GM19025 (cell line): ENCODE measurements around the gene MAP2K6.

ENCODE experiments used
- ATAC-seq: cut with Tn5 transposase; IDR thresholded peaks from one replicate; pipeline ENCODE4 v1.9.1; 2021; ENCODE audit warnings: mild to moderate bottlenecking, low read depth, moderate library complexity; ENCODE audit not compliant: unreplicated experiment

The MAP2K6 gene

DNA sequence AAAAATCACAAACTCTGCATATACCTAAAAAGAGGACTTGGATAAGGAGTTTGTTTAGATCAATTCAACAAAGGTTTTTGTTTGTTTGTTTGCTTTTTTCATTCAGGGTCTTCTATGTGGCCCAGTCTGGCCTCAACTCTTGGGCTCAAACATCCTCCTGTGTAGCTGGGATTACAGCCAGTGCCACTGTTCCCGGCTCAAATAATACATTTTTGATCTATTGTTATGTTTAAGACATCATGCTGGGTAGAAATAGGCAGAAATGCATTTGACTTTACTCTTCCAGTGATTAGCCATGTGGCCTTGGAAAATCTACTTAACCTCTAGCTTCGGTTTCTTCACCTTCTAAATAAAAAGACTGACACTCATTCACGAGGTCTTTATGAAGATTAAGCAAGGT lies 11.5 kb downstream of the MAP2K6 start:
- ATAC-seq = no peak

- no peak for ATAC-seq
These were observed 13.1 kb downstream of the MAP2K6 start for GRCh38 chr17:69427486-69428197.

DNA sequence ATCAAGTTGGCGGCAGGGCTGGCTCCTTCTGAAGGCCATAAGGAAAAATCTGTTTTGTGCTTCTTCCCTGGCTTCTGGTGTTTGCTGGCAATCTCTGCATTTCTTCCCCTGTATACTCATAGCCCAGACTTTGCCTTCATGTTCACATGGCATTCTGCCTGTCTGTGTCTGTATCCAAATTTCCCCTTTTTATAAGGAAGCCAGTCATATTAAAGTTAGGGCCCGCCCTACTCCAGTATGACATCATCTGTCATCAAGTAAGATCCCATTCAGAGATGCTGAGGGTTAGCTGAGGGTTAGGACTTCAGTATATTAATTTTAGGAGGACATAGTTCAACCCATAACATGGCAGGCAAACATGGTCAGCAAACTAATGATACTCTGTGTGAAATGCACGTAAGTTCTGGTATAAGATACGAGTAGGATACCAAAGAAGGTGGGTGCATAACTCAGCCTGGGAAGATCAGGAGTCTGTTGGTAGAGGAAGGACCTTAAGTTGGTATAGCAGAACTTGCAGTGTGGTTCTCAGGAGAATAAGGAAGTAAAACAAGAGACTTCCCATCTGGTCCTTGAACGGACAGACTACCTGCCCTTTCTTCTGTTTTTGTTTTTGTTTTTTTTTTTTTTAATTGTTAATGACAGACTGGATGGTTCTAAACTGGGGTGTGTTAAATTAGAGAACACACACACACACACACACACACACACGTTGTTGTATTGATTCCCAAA lies 13.9 kb downstream of the MAP2K6 start:
- no peak for ATAC-seq

- no peak for ATAC-seq
These were observed 16.0 kb downstream of the MAP2K6 start for GRCh38 chr17:69430488-69430887.

- no peak for ATAC-seq
These were observed 17.3 kb downstream of the MAP2K6 start for GRCh38 chr17:69431835-69432234.

DNA sequence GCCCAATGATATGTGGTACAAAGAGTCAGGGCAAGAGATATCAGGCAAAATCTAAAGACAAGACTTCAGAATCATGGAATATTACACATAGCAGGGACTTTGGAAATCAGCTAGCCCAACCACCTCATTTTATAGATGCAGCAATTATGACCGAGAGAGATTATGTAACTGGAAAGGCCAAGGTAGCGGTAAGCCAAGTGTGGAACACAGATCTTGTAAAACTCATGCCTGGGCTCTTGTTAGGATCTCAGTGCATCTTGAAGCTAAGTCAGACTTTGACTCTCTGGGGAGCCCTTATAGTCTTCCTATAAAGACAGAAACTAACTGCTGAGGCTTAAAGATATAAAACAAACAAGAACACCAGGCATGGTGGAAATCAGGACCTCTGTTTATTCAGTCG lies 18.6 kb downstream of the MAP2K6 start:
- no peak for ATAC-seq

DNA sequence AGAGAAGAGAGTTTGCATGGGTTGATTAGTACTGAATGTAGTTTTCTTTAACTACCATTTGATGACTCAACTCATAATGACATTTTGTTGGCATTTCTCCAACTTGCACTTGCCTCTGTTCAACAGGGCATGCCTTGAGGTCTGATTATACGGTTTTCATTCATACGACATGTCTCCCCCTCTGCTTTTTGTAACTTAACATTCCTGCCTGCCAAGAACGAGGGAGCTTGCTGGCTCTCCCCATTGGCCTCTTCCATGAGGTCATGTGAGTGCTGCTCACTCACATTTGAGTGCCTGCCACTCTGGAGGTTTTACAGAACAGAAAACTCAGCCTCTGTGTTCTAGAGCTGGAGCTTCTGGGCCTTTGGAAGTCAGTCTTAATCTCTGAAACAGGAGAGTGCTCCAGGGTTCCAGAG lies 19.7 kb downstream of the MAP2K6 start:
- no peak for ATAC-seq

DNA sequence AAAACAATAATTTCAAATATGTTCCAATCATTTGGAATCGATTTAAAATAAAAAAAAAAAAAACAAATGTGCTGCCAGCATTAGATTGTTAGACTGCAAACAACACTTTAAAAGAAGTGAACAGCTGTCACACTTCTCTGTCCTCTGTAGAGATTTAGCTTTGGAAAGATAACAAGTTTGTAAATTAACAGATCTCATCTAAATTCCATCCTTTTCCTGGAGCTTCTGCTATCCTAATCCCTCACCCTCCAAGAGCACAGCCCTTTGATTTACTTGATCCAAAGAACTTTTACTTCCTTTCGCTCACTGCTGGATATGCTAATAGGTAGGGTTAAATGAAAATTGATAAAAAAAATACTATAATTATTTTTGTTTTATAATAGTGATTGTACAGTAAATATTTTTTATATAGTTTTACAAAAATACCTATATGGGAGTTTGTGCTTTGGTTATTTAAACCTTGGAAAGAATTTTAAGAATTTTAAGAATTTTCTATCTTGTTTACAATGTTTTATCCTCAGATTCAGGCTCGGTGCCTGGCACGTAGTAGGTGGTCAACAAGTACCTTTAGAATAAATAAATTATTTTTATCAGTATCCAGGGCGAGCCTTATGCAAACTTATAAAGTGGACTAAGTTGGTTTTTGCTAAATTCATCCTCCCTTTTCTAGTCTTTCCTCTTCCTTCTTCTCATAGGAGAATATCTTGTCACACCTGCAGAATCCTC lies 21.6 kb downstream of the MAP2K6 start:
- no peak for ATAC-seq

DNA sequence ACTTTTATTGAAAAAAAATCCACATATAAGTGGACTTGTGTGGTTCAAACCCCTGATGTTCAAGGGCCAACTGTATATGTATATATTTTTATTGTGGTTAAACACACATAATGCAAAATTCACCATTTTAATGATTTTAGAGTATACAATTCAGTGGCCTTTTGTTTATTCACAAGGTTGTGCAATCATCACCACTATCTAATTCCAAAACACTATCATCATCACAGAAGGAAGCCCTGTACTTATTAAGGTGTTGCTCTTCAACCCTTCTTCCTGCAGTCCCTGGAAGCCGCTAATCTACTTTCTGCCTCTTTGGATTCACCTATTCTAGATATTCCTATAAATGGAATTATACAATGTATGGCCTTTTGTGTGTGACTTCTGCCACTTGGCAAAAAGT lies 23.0 kb downstream of the MAP2K6 start:
- no peak for ATAC-seq

- ATAC-seq = no peak
These were observed 24.3 kb downstream of the MAP2K6 start for GRCh38 chr17:69438776-69439175.

DNA sequence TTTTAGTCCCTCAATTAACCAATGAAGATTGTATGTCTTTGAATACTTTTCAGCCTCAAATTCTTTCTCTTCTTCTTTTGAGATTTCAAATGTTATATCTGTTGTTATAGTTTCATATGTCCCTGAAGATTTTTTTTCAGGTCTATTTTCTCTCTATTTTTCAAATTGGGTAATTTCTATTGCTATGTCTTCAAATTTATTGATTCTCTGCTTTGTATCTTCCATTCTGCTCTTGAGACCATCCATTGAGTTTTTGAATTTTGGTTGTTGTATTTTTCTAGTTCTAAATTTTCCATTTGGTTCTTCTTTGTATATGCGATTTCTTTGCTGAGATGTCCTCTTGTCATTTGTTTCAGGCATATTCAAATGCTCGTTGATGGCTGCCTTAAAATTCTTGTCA lies 26.7 kb downstream of the MAP2K6 start:
- ATAC-seq = no peak

DNA sequence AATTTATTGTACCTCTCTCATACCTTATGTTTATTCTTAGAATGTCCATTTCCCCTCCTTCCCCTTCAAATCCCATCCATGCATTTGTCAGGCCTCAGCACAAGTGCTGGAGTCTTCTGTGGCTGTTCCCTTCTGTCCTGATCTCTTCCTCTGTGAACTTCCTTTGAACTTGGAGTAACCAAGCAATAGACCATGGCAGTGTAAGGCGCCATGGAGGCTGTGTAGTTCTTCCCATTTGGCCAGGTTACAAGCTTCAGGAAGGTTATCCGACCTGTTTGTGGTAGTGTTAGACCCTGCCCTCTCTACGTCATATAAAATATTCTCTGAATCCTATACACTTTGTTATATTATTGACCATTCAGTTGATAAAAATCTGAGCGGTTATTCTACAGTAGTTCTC lies 28.6 kb downstream of the MAP2K6 start:
- ATAC-seq = no peak

- ATAC-seq = no peak
These were observed 29.5 kb downstream of the MAP2K6 start for GRCh38 chr17:69444023-69444422.

GRCh38 chr17:69445132-69445531 lies 30.6 kb downstream of the MAP2K6 start:
- no peak for ATAC-seq

DNA sequence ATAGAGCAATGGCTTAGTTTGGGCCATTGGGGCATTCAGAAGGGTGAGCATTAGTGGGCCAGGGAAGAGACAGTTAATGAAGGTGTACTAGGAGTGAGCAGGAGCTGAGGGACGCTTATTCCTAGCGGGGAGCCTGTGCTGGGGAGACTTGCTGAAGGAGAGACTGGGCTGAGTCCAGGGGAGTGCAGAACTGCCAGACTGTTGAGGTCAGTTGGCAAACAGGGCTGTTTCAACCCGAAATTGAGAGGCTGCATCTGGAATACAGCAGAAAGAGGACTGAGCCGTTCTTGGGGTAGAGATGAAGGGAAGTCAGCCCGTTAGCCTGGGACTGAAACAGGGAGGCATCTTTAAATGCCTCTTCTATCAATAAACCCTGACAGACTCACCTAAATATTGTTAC lies 33.2 kb downstream of the MAP2K6 start:
- no peak for ATAC-seq

GRCh38 chr17:69448431-69449102 lies 34.1 kb downstream of the MAP2K6 start:
- no peak for ATAC-seq

DNA sequence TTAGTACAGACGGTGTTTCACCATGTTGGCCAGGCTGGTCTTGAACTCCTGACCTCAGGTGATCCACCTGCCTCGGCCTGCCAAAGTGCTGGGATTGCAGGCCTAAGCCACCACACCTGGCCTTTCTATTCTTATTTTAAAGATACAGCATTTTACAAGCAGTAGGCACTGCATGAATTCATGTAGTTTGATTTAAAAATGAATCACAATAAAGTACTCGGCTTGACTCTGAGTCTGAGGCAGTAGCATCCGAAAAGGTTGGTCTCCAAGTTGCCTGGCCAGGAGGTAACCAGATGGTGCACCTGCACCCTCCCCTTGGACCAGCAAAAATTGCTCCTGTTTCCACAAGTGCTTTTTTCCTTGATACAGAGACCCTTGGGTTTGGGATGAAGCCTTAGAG lies 35.6 kb downstream of the MAP2K6 start:
- no peak for ATAC-seq

DNA sequence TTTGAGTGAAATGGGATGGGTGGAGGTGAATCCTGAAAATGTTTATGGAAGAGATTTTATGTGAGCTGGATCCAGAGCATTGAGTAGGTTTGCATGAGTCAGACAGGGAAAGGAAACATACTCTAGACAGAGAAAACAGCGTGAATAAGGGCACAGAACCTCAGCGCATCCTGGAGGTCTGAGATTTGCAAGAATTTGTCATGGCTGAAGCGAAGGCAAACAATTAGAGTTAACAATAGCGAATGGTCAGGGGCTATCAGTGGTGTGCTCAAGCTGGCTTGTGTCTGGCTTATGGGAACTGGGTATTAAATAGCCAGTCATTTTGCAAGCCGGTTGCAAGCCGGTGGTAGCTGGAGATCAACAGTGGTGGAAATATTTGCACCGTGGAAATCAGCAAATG lies 36.4 kb downstream of the MAP2K6 start:
- ATAC-seq = no peak

GRCh38 chr17:69451416-69452394 lies 37.2 kb downstream of the MAP2K6 start:
- peak; percentile 75 for ATAC-seq
